Activated naive CD4-positive, alpha-beta T cell treated with anti-CD3 and anti-CD28 coated beads for 36 hours (primary cell): ENCODE measurements around the gene AGPS. TPM values are rescaled to one million over a fixed set of nuclear protein-coding genes. Genes with fewer than 3 reads are reported as not detected.
"Not testable (repeated sequence)": the region's sequence is repeated elsewhere in the genome, so short reads cannot be mapped to it uniquely, and the experiment has no call there.

ENCODE experiments used
- CTCF ChIA-PET: fragments of 350-600 bp; sonication (Branson Sonifier 250); formaldehyde crosslinking; loops from one replicate; lab custom pipeline; 2021; ENCODE audit warnings: antibody characterized with exemption; lab: Charles Lee
- DNase-seq: peaks from one replicate; pipeline ENCODE4 v3.0.0-alpha.2; 2020
- H3K27ac Mint-ChIP-seq: one replicate; pipeline ENCODE4 v1.8.0; 2021; ENCODE audit warnings: mild to moderate bottlenecking, mixed read lengths
- H3K27me3 Mint-ChIP-seq: one replicate; pipeline ENCODE4 v1.8.0; 2021; ENCODE audit warnings: low read depth, mixed read lengths
- H3K36me3 Mint-ChIP-seq: one replicate; pipeline ENCODE4 v1.8.0; 2021; ENCODE audit warnings: low read depth, mixed read lengths
- H3K4me1 Mint-ChIP-seq: one replicate; pipeline ENCODE4 v1.8.0; 2021; ENCODE audit warnings: low read depth, mixed read lengths
- H3K4me3 Mint-ChIP-seq: one replicate; pipeline ENCODE4 v1.8.0; 2021; ENCODE audit warnings: mild to moderate bottlenecking, moderate library complexity, mixed read lengths
- H3K9me3 Mint-ChIP-seq: one replicate; pipeline ENCODE4 v1.8.0; 2021; ENCODE audit warnings: mixed read lengths
- intact Hi-C: fragments of 100-400 bp; cut with micrococcal nuclease; formaldehyde crosslinking; loops from one replicate; pipeline ENCODE4 v1.15.1; 2023
- total RNA-seq, 2 experiments: library from RNA; stranded (reverse); gene quantifications; one replicate each; pipeline ENCODE4 v1.2.3, GENCODE V29; 2021

The AGPS gene
- total RNA-seq, 2 experiments from 2014 or later = 50.7 to 51.8 TPM

- DNase-seq, H3K4me1 Mint-ChIP-seq, H3K9me3 Mint-ChIP-seq, H3K36me3 Mint-ChIP-seq, H3K27me3 Mint-ChIP-seq, H3K27ac Mint-ChIP-seq, intact Hi-C loops, CTCF ChIA-PET, H3K4me3 Mint-ChIP-seq: not testable (repeated sequence)
Observed at GRCh38 chr2:177354541-177354940, 38.0 kb upstream of the AGPS start.

DNA sequence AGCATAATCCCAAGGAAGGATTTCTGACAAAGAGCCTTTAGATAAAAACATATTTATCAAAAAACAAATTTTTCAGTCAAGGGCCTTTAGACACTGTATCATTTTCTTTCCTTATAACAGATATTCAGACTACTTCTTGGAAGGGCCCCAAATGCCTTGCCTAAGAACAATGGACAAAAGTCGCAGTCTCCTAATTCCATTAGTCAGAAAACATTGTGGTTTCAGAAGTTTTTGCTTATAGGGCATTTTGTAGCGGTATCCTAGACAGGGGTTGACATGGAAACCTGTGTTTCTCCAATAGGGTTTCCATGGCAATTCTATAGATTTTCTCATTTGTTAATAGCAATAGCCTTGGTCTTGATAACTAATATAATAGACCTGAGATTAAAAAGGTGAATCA is 36.7 kb upstream of the AGPS start:
- DNase-seq = no peak
- intact Hi-C loops = no loop called here
- no peak overlapping the region for H3K4me3 Mint-ChIP-seq
- H3K36me3 Mint-ChIP-seq = peaks cover 1% of the 10 kb centered on the region
- H3K9me3 Mint-ChIP-seq = no peaks in the 10 kb centered on the region
- H3K27ac Mint-ChIP-seq = no peak overlapping the region
- CTCF ChIA-PET = interaction anchor here (0.5 to 1.2 kb wide), 2 partner anchors 20 to 41 kb away, joined by 3 read pairs; no protein-coding TSS in a partner anchor
- peaks cover 9% of the 10 kb centered on the region for H3K4me1 Mint-ChIP-seq
- no peaks in the 10 kb centered on the region for H3K27me3 Mint-ChIP-seq

GRCh38 chr2:177359836-177360595 is 32.6 kb upstream of the AGPS start:
- H3K36me3 Mint-ChIP-seq = peaks cover 1% of the 10 kb centered on the region
- no peak for DNase-seq
- H3K27me3 Mint-ChIP-seq = no peaks in the 10 kb centered on the region
- no peak overlapping the region for H3K27ac Mint-ChIP-seq
- H3K4me3 Mint-ChIP-seq = no peak overlapping the region
- no peaks in the 10 kb centered on the region for H3K4me1 Mint-ChIP-seq
- CTCF ChIA-PET = interaction anchor here (0.6 to 1.2 kb wide), 3 partner anchors 54 to 347 kb away, joined by 3 read pairs; no protein-coding TSS in a partner anchor
- H3K9me3 Mint-ChIP-seq = no peaks in the 10 kb centered on the region
- intact Hi-C loops = no loop called here

DNA sequence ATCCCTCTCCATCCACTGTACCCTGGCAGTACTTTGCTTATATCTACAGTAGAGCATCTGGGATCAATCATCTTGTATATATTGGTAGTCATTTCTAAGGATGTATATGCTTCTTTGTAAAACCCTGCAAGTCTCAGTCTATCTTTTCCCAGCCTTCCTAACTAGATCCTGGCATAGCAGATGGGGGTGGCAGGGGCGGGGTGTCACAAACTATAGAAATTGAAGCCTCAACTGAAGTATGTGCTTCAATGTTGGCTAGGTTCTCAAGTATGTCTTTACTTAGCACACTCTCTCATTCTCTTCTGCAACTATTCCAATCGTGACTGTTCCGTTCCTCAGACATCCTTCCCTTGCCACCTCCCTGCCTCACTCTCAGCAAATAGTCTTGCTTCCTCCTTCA is 30.1 kb upstream of the AGPS start:
- Mint-ChIP-seq H3K9me3 (no peaks in the 10 kb centered on the region), H3K36me3 (no peaks in the 10 kb centered on the region), H3K4me1 (no peaks in the 10 kb centered on the region), H3K4me3 (no peak overlapping the region), H3K27ac (no peak overlapping the region), H3K27me3 (no peaks in the 10 kb centered on the region)
- DNase-seq = no peak
- intact Hi-C loops = no loop called here
- CTCF ChIA-PET = no interaction called here

DNA sequence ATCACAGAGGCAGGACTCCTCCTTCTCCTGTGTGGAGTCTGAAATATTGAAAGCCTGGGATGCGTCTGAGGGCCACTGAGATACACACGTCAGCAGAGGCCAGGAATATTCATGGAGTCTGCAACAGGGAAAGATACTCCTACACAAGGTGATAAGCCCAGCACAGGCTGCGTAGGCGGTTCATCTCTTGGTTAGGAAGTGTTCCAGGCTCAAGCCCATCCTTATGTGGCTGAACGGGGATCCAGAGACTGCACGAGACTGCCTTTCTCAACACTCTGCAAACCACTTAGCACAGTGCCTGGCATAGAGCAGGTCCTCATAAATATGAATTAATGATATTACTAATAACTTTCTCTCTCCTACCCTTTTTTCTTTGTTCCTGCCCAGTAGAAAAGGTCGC is 29.2 kb upstream of the AGPS start:
- Mint-ChIP-seq H3K27ac (no peak overlapping the region), H3K9me3 (peaks cover 7% of the 10 kb centered on the region), H3K36me3 (no peaks in the 10 kb centered on the region), H3K27me3 (no peaks in the 10 kb centered on the region), H3K4me1 (no peaks in the 10 kb centered on the region), H3K4me3 (no peak overlapping the region)
- DNase-seq = no peak
- intact Hi-C loops = no loop called here
- CTCF ChIA-PET = no interaction called here

GRCh38 chr2:177365764-177366163 is 26.8 kb upstream of the AGPS start:
- H3K36me3 Mint-ChIP-seq, H3K4me1 Mint-ChIP-seq, intact Hi-C loops, H3K4me3 Mint-ChIP-seq, CTCF ChIA-PET, DNase-seq, H3K27ac Mint-ChIP-seq, H3K27me3 Mint-ChIP-seq: not testable (repeated sequence)
- peaks cover 28% of the 10 kb centered on the region for H3K9me3 Mint-ChIP-seq

DNA sequence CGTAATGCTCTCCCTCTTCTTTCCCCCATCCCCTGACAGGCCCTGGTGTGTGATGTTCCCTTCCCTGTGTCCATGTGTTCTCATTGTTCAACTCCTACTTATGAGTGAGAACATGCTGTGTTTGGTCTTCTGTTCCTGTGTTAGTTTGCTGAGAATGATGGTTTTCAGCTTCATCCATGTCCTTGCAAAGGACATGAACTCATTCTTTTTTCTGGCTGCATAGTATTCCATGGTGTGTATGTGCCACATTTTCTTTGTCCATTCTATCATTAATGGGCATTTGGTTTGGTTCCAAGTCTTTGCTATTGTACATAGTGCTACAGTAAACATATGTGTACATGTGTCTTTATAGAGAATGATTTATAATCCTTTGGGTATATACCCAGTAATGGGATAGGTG is 24.6 kb upstream of the AGPS start:
- CTCF ChIA-PET, H3K4me1 Mint-ChIP-seq, H3K36me3 Mint-ChIP-seq, H3K27me3 Mint-ChIP-seq, H3K27ac Mint-ChIP-seq, intact Hi-C loops, H3K4me3 Mint-ChIP-seq, DNase-seq: not testable (repeated sequence)
- H3K9me3 Mint-ChIP-seq = peaks cover 45% of the 10 kb centered on the region

DNA sequence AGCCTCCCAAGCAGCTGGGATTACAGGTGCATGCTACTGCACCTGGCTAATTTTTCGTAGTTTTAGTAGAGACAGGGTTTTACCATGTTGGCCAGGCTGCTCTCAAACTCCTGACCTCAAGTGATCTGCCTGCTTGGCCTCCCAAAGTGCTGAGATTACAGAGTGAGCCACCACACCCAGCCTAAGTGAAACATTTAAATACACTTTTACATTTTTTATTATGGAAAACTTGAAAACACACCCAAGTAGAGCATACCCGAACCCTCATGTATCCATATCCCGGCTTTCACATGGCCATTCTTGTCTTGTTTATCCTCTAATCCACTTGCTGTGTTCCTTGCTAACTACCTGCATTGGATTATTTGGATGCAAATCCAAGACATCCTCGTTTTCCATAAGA is 13.2 kb upstream of the AGPS start:
- no peak overlapping the region for H3K4me3 Mint-ChIP-seq
- H3K36me3 Mint-ChIP-seq = peaks cover 17% of the 10 kb centered on the region
- H3K4me1 Mint-ChIP-seq = no peaks in the 10 kb centered on the region
- no peak for DNase-seq
- H3K27me3 Mint-ChIP-seq = no peaks in the 10 kb centered on the region
- H3K27ac Mint-ChIP-seq = no peak overlapping the region
- CTCF ChIA-PET = interaction anchor here (0.7 kb wide), 1 partner anchor 702 kb away, joined by 3 read pairs; no protein-coding TSS in a partner anchor
- H3K9me3 Mint-ChIP-seq = peaks cover 2% of the 10 kb centered on the region
- intact Hi-C loops = no loop called here

- no peak overlapping the region for H3K4me3 Mint-ChIP-seq
- peaks cover 17% of the 10 kb centered on the region for H3K36me3 Mint-ChIP-seq
- CTCF ChIA-PET = interaction anchor here (0.6 kb wide), 1 partner anchor 36 kb away, joined by 3 read pairs; no protein-coding TSS in a partner anchor
- intact Hi-C loops = no loop called here
- no peaks in the 10 kb centered on the region for H3K27me3 Mint-ChIP-seq
- DNase-seq = no peak
- H3K4me1 Mint-ChIP-seq = no peaks in the 10 kb centered on the region
- peaks cover 2% of the 10 kb centered on the region for H3K9me3 Mint-ChIP-seq
- no peak overlapping the region for H3K27ac Mint-ChIP-seq
Observed at GRCh38 chr2:177380181-177380580, 12.4 kb upstream of the AGPS start.

GRCh38 chr2:177383935-177384334 is 8.6 kb upstream of the AGPS start:
- CTCF ChIA-PET = interaction anchor here (0.6 kb wide), 1 partner anchor 31 kb away, joined by 3 read pairs; no protein-coding TSS in a partner anchor
- Mint-ChIP-seq H3K36me3 (peaks cover 15% of the 10 kb centered on the region), H3K9me3 (no peaks in the 10 kb centered on the region), H3K4me1 (peaks cover 3% of the 10 kb centered on the region), H3K27ac (no peak overlapping the region), H3K27me3 (no peaks in the 10 kb centered on the region), H3K4me3 (no peak overlapping the region)
- no peak for DNase-seq
- intact Hi-C loops = no loop called here

GRCh38 chr2:177385151-177385550 is 7.4 kb upstream of the AGPS start:
- no peaks in the 10 kb centered on the region for H3K27me3 Mint-ChIP-seq
- H3K27ac Mint-ChIP-seq = no peak overlapping the region
- no peaks in the 10 kb centered on the region for H3K9me3 Mint-ChIP-seq
- intact Hi-C loops = no loop called here
- DNase-seq = no peak
- peaks cover 17% of the 10 kb centered on the region for H3K36me3 Mint-ChIP-seq
- no peak overlapping the region for H3K4me3 Mint-ChIP-seq
- CTCF ChIA-PET = interaction anchor here (0.6 to 0.7 kb wide), 3 partner anchors 31 to 217 kb away, joined by 3 to 4 read pairs (median 3); no protein-coding TSS in a partner anchor
- H3K4me1 Mint-ChIP-seq = peaks cover 7% of the 10 kb centered on the region

- peak overlapping the region; percentile 37 for H3K27ac Mint-ChIP-seq
- H3K4me1 Mint-ChIP-seq = peaks cover 52% of the 10 kb centered on the region
- CTCF ChIA-PET = interaction anchor here (0.7 to 3.2 kb wide), 8 partner anchors 14 to 243 kb away, joined by 3 to 20 read pairs (median 4); no protein-coding TSS in a partner anchor
- no peaks in the 10 kb centered on the region for H3K27me3 Mint-ChIP-seq
- no peak for DNase-seq
- H3K36me3 Mint-ChIP-seq = peaks cover 26% of the 10 kb centered on the region
- intact Hi-C loops = loop anchor here (1.0 to 10.0 kb wide), 7 partner anchors 24 to 1053 kb away; partner anchors contain the start of genes HNRNPA3 and NFE2L2
- H3K9me3 Mint-ChIP-seq = no peaks in the 10 kb centered on the region
- H3K4me3 Mint-ChIP-seq = peak overlapping the region; percentile 93
Observed at GRCh38 chr2:177391822-177392372, 676 bp upstream of the AGPS start.
